Peyer's patch (tissue), 4 donors: Measurements from ENCODE around the gene GSTO1.

Experiments
- CTCF ChIP-seq, 6 experiments: fragments of 450-650 bp in 4 of 6; fragments of 200-600 bp in 2 of 6; sonication (generic) in 1 of 6; IDR thresholded peaks; one replicate each; pipeline ENCODE4 v1.5.1; 2017 to 2019; ENCODE audit warnings: antibody characterized with exemption in 6 of 6, mild to moderate bottlenecking in 3 of 6, moderate library complexity in 1 of 6
- POLR2A ChIP-seq, 2 donors: fragments of 450-650 bp; IDR thresholded peaks; one replicate each; pipeline ENCODE4 v1.5.1; 2017; ENCODE audit warnings: antibody characterized with exemption in 2 of 2, mild to moderate bottlenecking in 2 of 2, moderate library complexity in 2 of 2

- TF ChIP-seq CTCF (IDR thresholded peaks at IDR 0.05) = no peak
- TF ChIP-seq POLR2A (IDR thresholded peaks at IDR 0.05) = no peak
Observed at GRCh38 chr10:104218751-104219150, 35.9 kb upstream of the GSTO1 start.
